Pons (tissue), 1 donor: ENCODE data around the gene FER.
A peak's percentile ranks its signal among the peaks of the same experiment; 100 is the strongest.
"Not testable (repeated sequence)": the region's sequence is repeated elsewhere in the genome, so short reads cannot be mapped to it uniquely, and the experiment has no call there.

Experiments used
- DNase-seq: peaks from one replicate; pipeline ENCODE4 v3.0.0-alpha.2; 2016; ENCODE audit warnings: low spot score

Gene FER

GRCh38 chr5:108747111-108747773 is 455 bp upstream of the FER start:
- no peak for DNase-seq

- peak; percentile 99 for DNase-seq
Observed at GRCh38 chr5:108748401-108749127, 867 bp downstream of the FER start.

GRCh38 chr5:108749128-108749861 is 1.6 kb downstream of the FER start:
- peak; percentile 42 for DNase-seq

GRCh38 chr5:108753331-108753730 is 5.6 kb downstream of the FER start:
- DNase-seq, result no peak

- DNase-seq, result no peak
Observed at GRCh38 chr5:108753877-108754276, 6.2 kb downstream of the FER start.

GRCh38 chr5:108760512-108760911 is 12.8 kb downstream of the FER start:
- no peak for DNase-seq

GRCh38 chr5:108762660-108763059 is 15.0 kb downstream of the FER start:
- DNase-seq, result peak; percentile 62

GRCh38 chr5:108763222-108763916 is 15.7 kb downstream of the FER start:
- no peak for DNase-seq

GRCh38 chr5:108765647-108766046 is 17.9 kb downstream of the FER start:
- no peak for DNase-seq

GRCh38 chr5:108766916-108767315 is 19.2 kb downstream of the FER start:
- not testable (repeated sequence) for DNase-seq

GRCh38 chr5:108769352-108769751 is 21.7 kb downstream of the FER start:
- no peak for DNase-seq

GRCh38 chr5:108772626-108773025 is 24.9 kb downstream of the FER start:
- DNase-seq, result no peak

GRCh38 chr5:108773330-108773729 is 25.6 kb downstream of the FER start:
- DNase-seq, result no peak

- not testable (repeated sequence) for DNase-seq
Observed at GRCh38 chr5:108774079-108774478, 26.4 kb downstream of the FER start.

- not testable (repeated sequence) for DNase-seq
Observed at GRCh38 chr5:108777582-108777981, 29.9 kb downstream of the FER start.

- DNase-seq, result not testable (repeated sequence)
Observed at GRCh38 chr5:108784577-108784976, 36.9 kb downstream of the FER start.

- DNase-seq, result no peak
Observed at GRCh38 chr5:108786806-108787483, 39.2 kb downstream of the FER start.

- DNase-seq, result peak; percentile 66
Observed at GRCh38 chr5:108788142-108788541, 40.4 kb downstream of the FER start.

- no peak for DNase-seq
Observed at GRCh38 chr5:108793207-108793606, 45.5 kb downstream of the FER start.

GRCh38 chr5:108794349-108794748 is 46.7 kb downstream of the FER start:
- not testable (repeated sequence) for DNase-seq

GRCh38 chr5:108797396-108797795 is 49.7 kb downstream of the FER start:
- no peak for DNase-seq

- DNase-seq, result no peak
Observed at GRCh38 chr5:108797986-108798385, 50.3 kb downstream of the FER start.
